Esophagus muscularis mucosa (tissue), 4 donors: ENCODE results near the gene ZSWIM6. TPM values are rescaled to one million over a fixed set of nuclear protein-coding genes. Genes with fewer than 3 reads are reported as not detected.

Experiments used
- DNase-seq: peaks from one replicate; pipeline ENCODE4 v3.0.0-alpha.2; 2017; ENCODE audit errors: extremely low spot score
- H3K27ac ChIP-seq, 4 donors: fragments of 200-600 bp; sonication (generic); replicated peaks in 1 of 4; 1 replicate in 3 of 4; 2 replicates in 1 of 4; pipeline ENCODE4 v1.5.1; 2016 to 2019; ENCODE audit warnings: mild to moderate bottlenecking in 1 of 4
- H3K27me3 ChIP-seq, 4 donors: fragments of 200-600 bp; sonication (generic); one replicate each; pipeline versions ENCODE4 v1.5.1 to v1.6.0; 2016 to 2019
- H3K36me3 ChIP-seq, 4 donors: fragments of 200-600 bp; sonication (generic); one replicate each; pipeline ENCODE4 v1.5.1; 2016 to 2019
- H3K4me1 ChIP-seq, 4 donors: fragments of 200-600 bp; sonication (generic); one replicate each; pipeline ENCODE4 v1.5.1; 2016 to 2019
- H3K4me3 ChIP-seq, 4 donors: fragments of 200-600 bp; sonication (generic); 1 replicate in 2 of 4; 2 replicates in 2 of 4; pipeline ENCODE4 v1.5.1; 2016 to 2019; ENCODE audit warnings: mild to moderate bottlenecking in 4 of 4, moderate library complexity in 1 of 4
- H3K9me3 ChIP-seq, 4 donors: fragments of 200-600 bp; sonication (generic); 1 replicate in 3 of 4; 2 replicates in 1 of 4; pipeline ENCODE4 v1.5.1; 2016 to 2019
- CTCF ChIP-seq, 3 experiments: fragments of 200-600 bp in 2 of 3; fragments of 450-650 bp in 1 of 3; sonication (generic) in 2 of 3; IDR thresholded peaks; one replicate each; pipeline ENCODE4 v1.5.1; 2017 to 2019; ENCODE audit warnings: antibody characterized with exemption in 3 of 3, mild to moderate bottlenecking in 2 of 3, moderate library complexity in 1 of 3
- EP300 ChIP-seq: sonication (generic); formaldehyde crosslinking; IDR thresholded peaks from one replicate; pipeline ENCODE4 v1.6.1; 2017; ENCODE audit warnings: antibody characterized with exemption
- POLR2A ChIP-seq: fragments of 450-650 bp; IDR thresholded peaks from one replicate; pipeline ENCODE4 v1.6.1; 2017; ENCODE audit warnings: antibody characterized with exemption, moderate library complexity, mild to moderate bottlenecking, low read depth
- POLR2AphosphoS5 ChIP-seq, 2 donors: sonication (generic); formaldehyde crosslinking; IDR thresholded peaks; one replicate each; pipeline ENCODE4 v1.6.1; 2017; ENCODE audit warnings: antibody characterized with exemption in 2 of 2
- WGBS: methylation state at CpG from one replicate; pipeline ENCODE4 v1.1.5; 2018; 5-methylcytosine and 5-hydroxymethylcytosine counted together
- intact Hi-C: fragments of 100-400 bp; cut with DNase I; formaldehyde crosslinking; loops from one replicate; pipeline ENCODE4 v1.15.1; 2023
- total RNA-seq, 4 donors: library from RNA; depleted of rRNA; stranded (reverse); fragments of >200 nt; gene quantifications; one replicate each; pipeline versions ENCODE4 v1.1.0 to v1.2.1, GENCODE V29; 2016

ZSWIM6 gene
- total RNA-seq, 4 donors from 2014 or later = 10.2 to 16.4 (median 12.5) TPM

- Histone ChIP-seq H3K4me1 (peaks cover 4 to 25% (median 18%) of the 10 kb centered on the region in 4 donors), H3K36me3 (no peaks in the 10 kb centered on the region), H3K9me3 (no peaks in the 10 kb centered on the region), H3K4me3 (no peak overlapping the region), H3K27ac (no peak overlapping the region), H3K27me3 (no peaks in the 10 kb centered on the region)
- intact Hi-C loops = loop anchor here (10.0 kb wide), 1 partner anchor 48 kb away; no protein-coding TSS in a partner anchor
- DNase-seq = no peak
- WGBS = 79% methylated on average over 4 of the region's 4 CpGs
- TF ChIP-seq POLR2AphosphoS5 (IDR thresholded peaks at IDR 0.05) (no peak), EP300 (no peak), POLR2A (no peak), CTCF (IDR thresholded peaks at IDR 0.05) (no peak)
These were observed 9.0 kb upstream of the ZSWIM6 start for GRCh38 chr5:61322738-61323725.

DNA sequence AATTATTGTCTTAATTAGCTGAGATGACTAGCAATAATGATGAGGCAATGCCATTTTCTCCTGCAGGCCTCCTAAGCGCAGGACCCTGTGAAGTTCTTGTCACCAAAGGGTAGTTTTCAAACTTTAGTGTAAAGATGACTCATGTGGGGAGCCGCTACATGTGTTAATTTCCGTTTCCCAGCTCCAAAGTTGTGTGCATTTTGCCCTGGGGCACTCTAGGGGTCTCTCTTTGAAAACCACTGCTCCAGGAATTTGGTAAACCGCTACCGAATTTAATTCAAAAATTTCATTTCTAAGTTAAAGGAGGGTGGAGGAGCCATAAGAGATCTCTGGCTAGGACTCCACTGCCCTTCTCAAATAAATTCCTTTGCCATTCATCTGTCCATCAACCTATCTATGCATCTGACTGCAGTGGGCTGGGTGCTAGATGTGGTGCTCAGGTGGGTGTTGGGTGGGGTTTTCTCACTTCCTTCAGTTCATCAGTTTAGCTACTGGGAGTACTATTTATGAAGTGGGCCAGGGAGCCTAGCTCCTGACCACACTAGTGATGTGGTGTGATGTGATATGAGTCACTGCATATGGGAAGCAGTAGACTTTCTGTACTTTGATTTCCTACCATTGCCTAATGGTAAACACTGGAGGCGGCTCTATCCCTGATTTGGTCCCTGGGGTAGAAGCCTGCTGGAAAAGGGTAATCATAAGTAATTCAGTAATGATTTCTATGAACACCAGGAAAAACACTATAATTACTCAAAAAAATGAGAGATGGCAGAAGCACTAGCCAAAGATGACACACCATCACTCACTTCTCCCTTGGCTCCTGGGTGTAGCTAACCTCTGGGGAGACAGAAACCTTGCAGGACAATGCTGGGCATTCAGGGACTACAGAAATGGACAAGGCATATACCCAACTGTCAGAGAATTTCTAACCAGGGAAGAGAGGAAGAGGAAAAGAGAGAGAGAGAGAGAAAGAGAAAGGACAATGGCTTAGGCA, 4.0 kb upstream of the ZSWIM6 start:
- TF ChIP-seq CTCF (IDR thresholded peaks at IDR 0.05) = no peak
- no peak for DNase-seq
- Histone ChIP-seq H3K9me3 (no peaks in the 10 kb centered on the region), H3K36me3 (no peaks in the 10 kb centered on the region), H3K4me1 (peaks cover 10 to 25% (median 22%) of the 10 kb centered on the region in 4 donors), H3K27me3 (no peaks in the 10 kb centered on the region), H3K4me3 (no peak overlapping the region), H3K27ac (peak overlapping the region in 2 of 4 donors; percentile 97 to 98)
- 82% methylated on average over 6 of the region's 6 CpGs for WGBS
- intact Hi-C loops = loop anchor here (10.0 kb wide), 1 partner anchor 53 kb away; no protein-coding TSS in a partner anchor

- peak overlapping the region; percentile 97 to 98 (median 98) for H3K27ac ChIP-seq
- no peak for DNase-seq
- no peaks in the 10 kb centered on the region for H3K36me3 ChIP-seq
- H3K9me3 ChIP-seq = no peaks in the 10 kb centered on the region
- WGBS = 69% methylated on average over 7 of the region's 7 CpGs
- H3K27me3 ChIP-seq = no peaks in the 10 kb centered on the region
- intact Hi-C loops = loop anchor here (10.0 kb wide), 1 partner anchor 54 kb away; no protein-coding TSS in a partner anchor
- peaks cover 10 to 28% (median 21%) of the 10 kb centered on the region in 4 donors for H3K4me1 ChIP-seq
- H3K4me3 ChIP-seq = peak overlapping the region in 1 of 4 donors; percentile 87
- TF ChIP-seq EP300 = no peak
- no peak for TF ChIP-seq POLR2AphosphoS5 (IDR thresholded peaks at IDR 0.05)
- TF ChIP-seq POLR2A = no peak
- TF ChIP-seq CTCF (IDR thresholded peaks at IDR 0.05) = no peak
These were observed 3.1 kb upstream of the ZSWIM6 start for GRCh38 chr5:61328791-61329549.

GRCh38 chr5:61329550-61330128, 2.4 kb upstream of the ZSWIM6 start:
- peak overlapping the region; percentile 97 to 98 (median 98) for H3K27ac ChIP-seq
- H3K27me3 ChIP-seq = no peaks in the 10 kb centered on the region
- no peak for TF ChIP-seq CTCF (IDR thresholded peaks at IDR 0.05)
- no peak for TF ChIP-seq POLR2A
- TF ChIP-seq POLR2AphosphoS5 (IDR thresholded peaks at IDR 0.05) = no peak
- TF ChIP-seq EP300 = no peak
- intact Hi-C loops = loop anchor here (5.0 to 10.0 kb wide), 5 partner anchors 55 to 385 kb away; partner anchors contain the start of genes ERCC8, NDUFAF2 and SMIM15
- H3K4me3 ChIP-seq = peak overlapping the region; percentile 82 to 99 (median 88)
- no peaks in the 10 kb centered on the region for H3K36me3 ChIP-seq
- H3K4me1 ChIP-seq = peaks cover 16 to 35% (median 27%) of the 10 kb centered on the region in 4 donors
- WGBS = 61% methylated on average over 10 of the region's 10 CpGs
- DNase-seq = no peak
- no peaks in the 10 kb centered on the region for H3K9me3 ChIP-seq
